GM19328 (cell line): ENCODE results near the gene GALNT5.

Experiments used
- ATAC-seq: cut with Tn5 transposase; IDR thresholded peaks from one replicate; pipeline ENCODE4 v1.9.1; 2021; ENCODE audit warnings: mild to moderate bottlenecking, moderate library complexity; ENCODE audit not compliant: unreplicated experiment

GALNT5 gene

GRCh38 chr2:157283468-157283867, 26.0 kb downstream of the GALNT5 start:
- ATAC-seq, result no peak

DNA sequence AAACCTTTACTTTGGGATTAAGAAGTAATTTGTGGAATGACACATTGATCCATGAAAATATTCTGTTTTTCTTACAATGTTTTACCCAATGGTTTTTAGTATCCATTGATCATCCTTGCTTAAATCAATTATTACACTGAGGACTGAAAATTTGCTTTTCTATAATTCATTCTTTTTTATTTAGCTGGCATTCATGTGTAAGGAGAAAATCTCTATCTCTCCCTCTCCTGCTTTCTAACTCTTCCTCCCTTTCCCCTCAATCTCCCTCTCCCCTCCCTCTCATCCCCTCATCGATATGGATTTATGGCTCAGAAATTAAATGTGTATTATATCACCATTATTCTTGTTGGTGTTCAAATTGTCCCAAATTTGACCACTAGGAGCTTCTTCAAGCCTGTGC, 29.7 kb downstream of the GALNT5 start:
- no peak for ATAC-seq

DNA sequence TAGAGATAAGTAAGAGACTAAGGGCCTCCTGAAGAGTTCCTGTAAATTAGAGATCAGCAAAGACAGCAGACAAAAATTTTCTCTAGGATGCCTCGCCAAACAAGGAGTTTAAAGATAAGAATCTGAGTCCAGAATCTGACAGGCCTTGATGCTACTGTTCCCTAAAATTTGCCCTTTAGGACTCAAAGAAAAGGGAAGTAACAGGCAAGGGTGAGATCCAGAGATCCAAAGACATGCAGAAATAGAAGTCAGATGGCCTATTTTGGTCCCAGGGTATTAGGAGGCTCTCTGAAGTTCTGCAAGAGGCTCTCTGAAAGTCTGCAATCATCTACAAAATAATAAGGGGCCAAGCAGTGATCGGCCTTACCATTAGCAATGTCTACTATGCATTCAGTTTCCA, 33.0 kb downstream of the GALNT5 start:
- ATAC-seq, result no peak

GRCh38 chr2:157291018-157291417, 33.5 kb downstream of the GALNT5 start:
- no peak for ATAC-seq

GRCh38 chr2:157292853-157293252, 35.3 kb downstream of the GALNT5 start:
- no peak for ATAC-seq

GRCh38 chr2:157296490-157296889, 39.0 kb downstream of the GALNT5 start:
- no peak for ATAC-seq

GRCh38 chr2:157296958-157297357, 39.5 kb downstream of the GALNT5 start:
- ATAC-seq, result no peak

GRCh38 chr2:157301307-157301706, 43.8 kb downstream of the GALNT5 start:
- ATAC-seq, result no peak

DNA sequence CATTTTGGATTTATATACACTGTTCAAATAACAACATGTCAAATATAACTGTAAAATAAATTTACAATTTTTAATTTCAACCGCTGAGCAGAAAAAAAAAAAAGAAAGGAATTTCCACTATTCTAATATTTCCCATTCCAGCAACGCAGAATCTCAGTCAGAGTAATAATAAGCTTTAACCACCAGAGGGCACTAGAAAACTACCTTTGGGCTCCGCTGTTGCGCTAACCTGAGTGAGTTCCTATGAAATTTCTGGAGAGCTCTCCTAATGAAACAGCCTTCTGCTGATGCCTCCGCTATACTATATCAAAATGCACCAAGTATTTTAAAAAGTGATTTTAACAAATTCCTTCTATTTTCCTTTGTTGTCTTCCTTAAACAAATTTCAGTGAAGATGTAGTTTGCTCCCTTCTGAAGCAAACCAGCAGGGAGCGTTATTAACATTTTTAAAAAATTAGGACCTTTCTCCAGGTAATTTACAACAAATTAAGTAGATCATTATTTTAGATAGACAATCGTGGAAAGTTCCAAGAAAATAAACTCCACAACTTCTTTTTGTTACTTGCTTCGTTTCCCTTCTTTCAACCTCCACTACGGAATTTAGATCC, 45.1 kb downstream of the GALNT5 start:
- no peak for ATAC-seq

GRCh38 chr2:157303612-157304011, 46.1 kb downstream of the GALNT5 start:
- ATAC-seq, result no peak

DNA sequence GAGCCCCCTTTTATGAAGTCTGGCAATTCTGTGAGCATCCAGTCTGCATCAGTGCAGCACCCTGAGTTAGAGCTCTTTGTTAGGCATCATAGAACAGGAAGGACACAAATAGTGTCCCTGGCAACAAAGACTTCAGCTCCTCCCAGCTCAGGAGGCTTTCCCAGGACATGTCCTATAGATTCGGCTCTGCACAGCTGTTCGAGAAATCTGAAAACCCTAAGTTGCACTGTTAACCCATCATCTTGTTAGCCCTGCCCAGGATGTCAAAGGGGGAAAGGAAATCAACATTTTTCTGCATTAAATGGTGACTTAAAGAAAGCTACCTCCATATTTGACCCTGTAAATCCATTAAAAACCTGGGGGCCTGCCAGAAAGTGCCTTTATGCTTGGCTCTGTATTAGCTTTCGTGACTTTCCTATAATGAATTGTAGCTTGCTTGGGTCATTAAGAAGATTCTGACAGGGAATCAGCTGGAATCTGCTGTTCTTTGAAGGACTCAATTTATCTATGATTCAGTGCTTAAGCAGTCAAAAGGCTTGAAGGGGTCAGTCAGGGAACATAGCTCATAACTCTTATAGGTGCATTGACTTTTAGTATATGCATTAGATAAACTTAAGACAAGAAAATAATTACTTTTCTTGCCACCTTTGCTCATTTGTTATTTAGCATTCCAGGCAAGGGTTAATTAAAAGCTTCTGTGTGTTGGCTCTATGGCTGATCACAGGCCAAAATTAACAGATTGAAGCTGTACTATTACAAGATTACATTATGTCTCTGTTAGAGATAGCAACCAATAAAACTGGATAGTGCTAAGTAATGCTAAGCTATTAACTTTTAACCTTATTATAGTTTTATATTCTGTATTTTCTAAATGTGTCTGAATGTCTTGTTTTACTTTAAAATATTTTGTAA, 47.6 kb downstream of the GALNT5 start:
- no peak for ATAC-seq

- ATAC-seq, result no peak
These were observed 48.2 kb downstream of the GALNT5 start for GRCh38 chr2:157305723-157306110.

GRCh38 chr2:157307021-157307420, 49.5 kb downstream of the GALNT5 start:
- ATAC-seq, result no peak

GRCh38 chr2:157309878-157310277, 52.4 kb downstream of the GALNT5 start:
- no peak for ATAC-seq

DNA sequence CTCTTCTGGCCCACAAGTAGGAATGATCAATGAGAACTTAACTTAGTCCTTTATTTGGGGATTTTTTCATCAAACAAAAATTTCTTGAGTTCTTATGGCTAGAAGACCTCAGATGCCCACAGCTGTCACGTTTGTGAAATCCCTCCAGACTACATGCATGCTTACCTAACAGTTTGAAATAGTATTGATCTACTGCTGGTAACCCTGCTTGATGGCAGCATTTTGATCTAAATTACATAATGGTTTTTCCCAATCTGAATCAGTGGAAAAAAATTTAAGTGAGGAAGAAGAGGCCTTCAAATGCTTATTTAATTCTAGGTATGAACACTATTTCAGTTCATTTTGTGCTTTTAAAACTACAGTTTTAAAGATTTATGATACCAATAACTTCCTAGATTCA, 54.2 kb downstream of the GALNT5 start:
- no peak for ATAC-seq

DNA sequence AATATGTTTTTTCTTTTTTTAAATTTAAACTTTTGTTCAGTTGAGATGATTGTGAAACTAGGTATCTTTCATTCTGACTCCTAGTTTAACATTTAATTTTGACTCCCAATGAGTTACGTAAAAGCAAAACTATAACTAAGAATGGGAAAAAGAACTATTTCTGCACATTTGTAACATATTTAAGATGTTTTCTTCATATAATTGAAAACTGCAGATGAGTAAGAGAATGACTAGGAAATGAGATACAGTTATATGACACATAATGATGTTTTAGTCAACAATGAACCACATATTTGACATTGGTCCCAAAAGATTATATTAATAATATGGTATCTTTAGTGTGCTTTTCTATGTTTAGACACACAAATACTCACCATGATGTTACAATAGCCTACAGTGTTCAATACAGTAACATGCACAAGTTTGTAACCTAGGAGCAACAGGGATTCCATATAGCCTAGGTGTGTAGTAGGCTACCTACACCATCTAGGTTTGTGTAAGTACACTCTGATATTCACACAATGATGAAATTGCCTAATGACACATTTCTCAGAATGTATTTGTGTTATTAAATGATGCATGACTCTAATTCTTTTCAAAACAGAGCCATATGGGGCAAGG, 55.5 kb downstream of the GALNT5 start:
- no peak for ATAC-seq

DNA sequence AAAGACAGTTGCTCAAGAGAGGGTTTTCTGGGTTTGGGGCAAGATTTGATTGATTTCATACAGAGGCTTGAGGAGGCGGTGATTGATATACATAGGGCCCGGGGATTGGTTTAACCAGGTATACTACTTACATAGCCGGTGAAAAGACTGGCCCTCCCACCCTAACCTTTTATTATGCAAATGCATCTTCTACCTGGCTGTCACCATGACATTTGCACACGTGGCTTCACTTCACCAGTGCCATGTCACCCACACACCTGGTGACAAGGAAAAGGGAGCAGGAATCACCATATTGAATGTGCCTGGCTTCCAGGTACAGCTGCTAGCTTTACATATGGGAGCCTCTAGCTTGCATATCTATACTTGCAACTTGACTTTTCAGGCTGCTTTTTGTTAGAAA, 58.4 kb downstream of the GALNT5 start:
- no peak for ATAC-seq

DNA sequence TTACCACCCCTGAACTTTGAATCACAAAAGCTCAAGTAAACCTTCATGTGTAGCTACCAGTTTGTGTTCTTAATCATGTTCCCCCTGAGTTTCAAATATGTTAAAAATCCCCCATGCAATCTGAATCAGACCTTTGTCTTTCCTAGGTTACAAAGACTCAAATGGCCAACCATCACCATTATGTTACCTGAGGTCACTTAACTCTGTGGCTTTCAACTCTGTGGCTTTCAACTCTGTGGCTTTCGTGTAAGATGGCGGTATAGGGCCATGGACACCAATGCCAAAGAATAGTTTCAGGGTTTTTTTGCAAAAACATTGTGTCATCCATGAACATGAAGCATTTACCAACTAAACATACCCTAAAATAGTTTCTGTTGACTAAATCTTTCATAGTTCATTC, 61.4 kb downstream of the GALNT5 start:
- ATAC-seq, result no peak

- ATAC-seq, result no peak
These were observed 62.3 kb downstream of the GALNT5 start for GRCh38 chr2:157319795-157320194.

GRCh38 chr2:157320409-157320808, 62.9 kb downstream of the GALNT5 start:
- ATAC-seq, result no peak

- ATAC-seq, result no peak
These were observed 64.0 kb downstream of the GALNT5 start for GRCh38 chr2:157321466-157321865.

- no peak for ATAC-seq
These were observed 64.9 kb downstream of the GALNT5 start for GRCh38 chr2:157322432-157322831.
